ENCODE results near the gene RPTOR.

DNA sequence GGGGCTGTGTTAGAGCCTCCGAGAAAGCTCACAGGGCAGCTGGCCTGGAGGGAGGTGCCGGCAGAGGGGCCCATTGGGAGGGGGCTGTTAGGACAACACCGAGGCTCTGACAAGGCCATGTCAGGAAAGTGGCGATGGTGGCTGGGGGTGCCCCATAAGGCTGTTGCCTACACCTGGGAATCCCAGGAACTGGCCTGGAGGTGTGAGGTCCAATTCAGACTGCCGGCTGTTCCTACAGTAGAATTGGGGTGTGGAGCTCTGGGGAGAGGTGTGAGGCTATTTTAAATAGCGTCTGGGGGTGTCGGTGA lies 292.0 kb downstream of the RPTOR start:
- TF ChIP-seq POLR2A (IDR thresholded peaks at IDR 0.05) = no peak
- TF ChIP-seq, protein P1, sequence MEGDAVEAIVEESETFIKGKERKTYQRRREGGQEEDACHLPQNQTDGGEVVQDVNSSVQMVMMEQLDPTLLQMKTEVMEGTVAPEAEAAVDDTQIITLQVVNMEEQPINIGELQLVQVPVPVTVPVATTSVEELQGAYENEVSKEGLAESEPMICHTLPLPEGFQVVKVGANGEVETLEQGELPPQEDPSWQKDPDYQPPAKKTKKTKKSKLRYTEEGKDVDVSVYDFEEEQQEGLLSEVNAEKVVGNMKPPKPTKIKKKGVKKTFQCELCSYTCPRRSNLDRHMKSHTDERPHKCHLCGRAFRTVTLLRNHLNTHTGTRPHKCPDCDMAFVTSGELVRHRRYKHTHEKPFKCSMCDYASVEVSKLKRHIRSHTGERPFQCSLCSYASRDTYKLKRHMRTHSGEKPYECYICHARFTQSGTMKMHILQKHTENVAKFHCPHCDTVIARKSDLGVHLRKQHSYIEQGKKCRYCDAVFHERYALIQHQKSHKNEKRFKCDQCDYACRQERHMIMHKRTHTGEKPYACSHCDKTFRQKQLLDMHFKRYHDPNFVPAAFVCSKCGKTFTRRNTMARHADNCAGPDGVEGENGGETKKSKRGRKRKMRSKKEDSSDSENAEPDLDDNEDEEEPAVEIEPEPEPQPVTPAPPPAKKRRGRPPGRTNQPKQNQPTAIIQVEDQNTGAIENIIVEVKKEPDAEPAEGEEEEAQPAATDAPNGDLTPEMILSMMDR (IDR thresholded peaks at IDR 0.05) = no peak
